ENCODE measurements around the gene GET4.

- TF ChIP-seq POLR2A (IDR thresholded peaks at IDR 0.05) = no peak
- TF ChIP-seq CTCF (IDR thresholded peaks at IDR 0.05) = no peak
Observed at GRCh38 chr7:840001-840600, 36.3 kb upstream of the GET4 start.
